PC-9 (cell line): ENCODE data around the gene SP3.

Source experiments
- EZH2 ChIP-seq: fragments of 200-600 bp; sonication (generic); IDR thresholded peaks from 2 replicates; pipeline ENCODE4 v1.8.0; 2017; ENCODE audit warnings: antibody characterized with exemption, low read depth
- TF ChIP-seq, protein P1 (sequence below): fragments of 200-600 bp; sonication (generic); conservative IDR thresholded peaks from 2 replicates; pipeline ENCODE4 v1.6.1; 2017; ENCODE audit warnings: mixed run types, antibody characterized with exemption, mild to moderate bottlenecking, moderate library complexity

DNA sequence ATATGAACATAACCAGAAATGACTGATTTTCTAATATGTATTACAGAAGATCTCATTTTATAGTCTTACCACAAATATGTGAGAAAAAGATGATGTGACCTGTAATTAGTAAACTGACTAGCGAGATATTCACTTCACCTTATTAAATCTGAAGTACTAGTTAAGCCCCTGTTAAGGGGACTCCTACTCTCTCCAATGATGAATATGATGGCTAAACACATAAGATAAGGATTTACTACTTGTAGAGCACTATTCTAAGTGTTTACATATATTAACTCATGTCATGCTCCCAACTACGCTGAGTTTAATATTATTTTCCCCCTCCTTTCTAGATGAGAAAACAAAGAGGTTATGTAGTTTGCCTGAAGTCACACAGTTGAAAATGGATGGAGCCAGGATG lies 40.9 kb downstream of the SP3 start:
- no peak for TF ChIP-seq EZH2
- TF ChIP-seq, protein P1, sequence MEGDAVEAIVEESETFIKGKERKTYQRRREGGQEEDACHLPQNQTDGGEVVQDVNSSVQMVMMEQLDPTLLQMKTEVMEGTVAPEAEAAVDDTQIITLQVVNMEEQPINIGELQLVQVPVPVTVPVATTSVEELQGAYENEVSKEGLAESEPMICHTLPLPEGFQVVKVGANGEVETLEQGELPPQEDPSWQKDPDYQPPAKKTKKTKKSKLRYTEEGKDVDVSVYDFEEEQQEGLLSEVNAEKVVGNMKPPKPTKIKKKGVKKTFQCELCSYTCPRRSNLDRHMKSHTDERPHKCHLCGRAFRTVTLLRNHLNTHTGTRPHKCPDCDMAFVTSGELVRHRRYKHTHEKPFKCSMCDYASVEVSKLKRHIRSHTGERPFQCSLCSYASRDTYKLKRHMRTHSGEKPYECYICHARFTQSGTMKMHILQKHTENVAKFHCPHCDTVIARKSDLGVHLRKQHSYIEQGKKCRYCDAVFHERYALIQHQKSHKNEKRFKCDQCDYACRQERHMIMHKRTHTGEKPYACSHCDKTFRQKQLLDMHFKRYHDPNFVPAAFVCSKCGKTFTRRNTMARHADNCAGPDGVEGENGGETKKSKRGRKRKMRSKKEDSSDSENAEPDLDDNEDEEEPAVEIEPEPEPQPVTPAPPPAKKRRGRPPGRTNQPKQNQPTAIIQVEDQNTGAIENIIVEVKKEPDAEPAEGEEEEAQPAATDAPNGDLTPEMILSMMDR, result no peak
